SKM-1 (cell line): ENCODE data around the gene PHACTR4.
"Not testable (repeated sequence)": the region's sequence is repeated elsewhere in the genome, so short reads cannot be mapped to it uniquely, and the experiment has no call there.

Source experiments
- DNase-seq: peaks from one replicate; lab custom pipeline; 2025; ENCODE audit not compliant: unreplicated experiment; lab: John Stamatoyannopoulos, UW

Gene PHACTR4

GRCh38 chr1:28428012-28428411, 58.5 kb downstream of the PHACTR4 start:
- DNase-seq = no peak

- DNase-seq = no peak
Observed at GRCh38 chr1:28428990-28429520, 59.5 kb downstream of the PHACTR4 start.

- no peak for DNase-seq
Observed at GRCh38 chr1:28436211-28436769, 66.8 kb downstream of the PHACTR4 start.

- no peak for DNase-seq
Observed at GRCh38 chr1:28437264-28437923, 67.9 kb downstream of the PHACTR4 start.

GRCh38 chr1:28437924-28438699, 68.6 kb downstream of the PHACTR4 start:
- DNase-seq = no peak

- no peak for DNase-seq
Observed at GRCh38 chr1:28439320-28439719, 69.8 kb downstream of the PHACTR4 start.

GRCh38 chr1:28441674-28442073, 72.1 kb downstream of the PHACTR4 start:
- no peak for DNase-seq

GRCh38 chr1:28443550-28443949, 74.0 kb downstream of the PHACTR4 start:
- no peak for DNase-seq

- DNase-seq = no peak
Observed at GRCh38 chr1:28447679-28448078, 78.1 kb downstream of the PHACTR4 start.

- DNase-seq = not testable (repeated sequence)
Observed at GRCh38 chr1:28448094-28448611, 78.6 kb downstream of the PHACTR4 start.

- no peak for DNase-seq
Observed at GRCh38 chr1:28449904-28450303, 80.4 kb downstream of the PHACTR4 start.

- no peak for DNase-seq
Observed at GRCh38 chr1:28450561-28450960, 81.0 kb downstream of the PHACTR4 start.

- no peak for DNase-seq
Observed at GRCh38 chr1:28451011-28451410, 81.5 kb downstream of the PHACTR4 start.

- DNase-seq = no peak
Observed at GRCh38 chr1:28456078-28456477, 86.5 kb downstream of the PHACTR4 start.

- no peak for DNase-seq
Observed at GRCh38 chr1:28457678-28458077, 88.1 kb downstream of the PHACTR4 start.

- no peak for DNase-seq
Observed at GRCh38 chr1:28458237-28459228, 89.0 kb downstream of the PHACTR4 start.

GRCh38 chr1:28466226-28466778, 96.8 kb downstream of the PHACTR4 start:
- DNase-seq = no peak

- no peak for DNase-seq
Observed at GRCh38 chr1:28470146-28470545, 100.6 kb downstream of the PHACTR4 start.

- not testable (repeated sequence) for DNase-seq
Observed at GRCh38 chr1:28479497-28479896, 110.0 kb downstream of the PHACTR4 start.

GRCh38 chr1:28480308-28480707, 110.8 kb downstream of the PHACTR4 start:
- DNase-seq = no peak
